ENCODE results near the gene SH3BP4.
"Not testable (repeated sequence)": the region's sequence is repeated elsewhere in the genome, so short reads cannot be mapped to it uniquely, and the experiment has no call there.

The SH3BP4 gene

DNA sequence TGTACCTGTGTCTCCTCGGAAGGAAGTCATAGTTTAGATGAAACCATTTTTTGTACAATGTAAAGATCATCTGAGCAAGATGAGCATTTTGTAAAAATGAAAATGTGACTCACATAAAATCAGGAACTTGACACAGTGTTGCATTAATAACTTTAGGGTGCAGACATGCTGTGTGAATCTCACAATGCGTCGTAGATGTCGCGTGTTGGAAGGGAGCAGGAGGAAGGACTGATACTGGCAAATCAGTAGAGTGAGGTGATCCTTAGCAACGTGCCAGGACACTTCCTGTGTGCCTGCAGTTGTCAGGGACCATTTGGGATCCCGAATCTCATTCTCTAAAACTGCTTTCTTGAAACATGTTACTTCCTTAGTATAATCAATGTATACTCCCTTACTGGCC lies 103.1 kb downstream of the SH3BP4 start:
- H3K27ac ChIP-seq (ENCODE audit: insufficient read depth, low read depth, low read length, poor library complexity, severe bottlenecking): no peak overlapping the region
- peaks cover 8% of the 10 kb centered on the region for H3K4me1 ChIP-seq (ENCODE audit: control insufficient read depth, insufficient read depth, low read length)

DNA sequence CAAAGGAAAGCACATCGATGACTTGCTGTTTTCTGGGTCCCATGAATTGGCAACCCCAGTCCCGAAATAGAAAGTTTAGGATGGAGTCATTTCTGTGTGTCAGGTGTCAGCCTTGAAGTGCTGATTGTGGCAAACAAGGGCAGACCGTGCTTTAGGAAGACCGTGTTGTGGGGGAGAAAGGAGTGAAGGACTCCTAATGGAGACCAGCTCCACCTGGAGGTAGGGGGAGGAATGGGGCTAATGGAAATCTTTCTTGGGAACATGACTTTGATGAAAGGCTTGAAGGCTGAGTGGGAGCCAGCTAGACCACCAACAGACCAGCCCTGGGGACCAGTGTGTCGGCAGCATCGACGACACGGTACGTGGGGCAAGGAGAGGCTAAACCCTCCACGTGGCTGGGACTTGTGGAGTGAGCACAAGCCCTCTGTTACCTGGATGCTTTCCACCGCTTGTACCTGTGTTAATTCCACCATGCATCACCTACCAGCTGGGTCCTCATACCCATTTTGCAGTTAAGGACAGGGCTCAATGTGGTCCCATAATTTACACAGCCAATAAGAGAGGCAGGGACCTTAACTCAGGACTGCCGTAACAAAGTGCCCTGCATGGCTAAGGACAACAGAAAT lies 104.2 kb downstream of the SH3BP4 start:
- 90% methylated on average over 12 of the region's 12 CpGs for WGBS, 2 experiments
- peaks cover 8% of the 10 kb centered on the region for H3K4me1 ChIP-seq (ENCODE audit: control insufficient read depth, insufficient read depth, low read length)
- H3K27ac ChIP-seq (ENCODE audit: insufficient read depth, low read depth, low read length, poor library complexity, severe bottlenecking): no peak overlapping the region

More for the DNA sequence above, 103.1 kb downstream of the SH3BP4 start:
- H3K27me3 ChIP-seq (ENCODE audit: control insufficient read depth, insufficient read depth, low read length, poor library complexity, severe bottlenecking): no peaks in the 10 kb centered on the region
- no peaks in the 10 kb centered on the region for H3K9me3 ChIP-seq (ENCODE audit: control insufficient read depth, low read length)
- H3K36me3 ChIP-seq (ENCODE audit: control insufficient read depth, insufficient read depth, low read length): peaks cover 23% of the 10 kb centered on the region
- no peak overlapping the region for H3K4me3 ChIP-seq (ENCODE audit: insufficient read depth, low read depth, low read length)
- 93 to 94% methylated on average over 7 of the region's 7 CpGs for WGBS, 2 experiments

DNA sequence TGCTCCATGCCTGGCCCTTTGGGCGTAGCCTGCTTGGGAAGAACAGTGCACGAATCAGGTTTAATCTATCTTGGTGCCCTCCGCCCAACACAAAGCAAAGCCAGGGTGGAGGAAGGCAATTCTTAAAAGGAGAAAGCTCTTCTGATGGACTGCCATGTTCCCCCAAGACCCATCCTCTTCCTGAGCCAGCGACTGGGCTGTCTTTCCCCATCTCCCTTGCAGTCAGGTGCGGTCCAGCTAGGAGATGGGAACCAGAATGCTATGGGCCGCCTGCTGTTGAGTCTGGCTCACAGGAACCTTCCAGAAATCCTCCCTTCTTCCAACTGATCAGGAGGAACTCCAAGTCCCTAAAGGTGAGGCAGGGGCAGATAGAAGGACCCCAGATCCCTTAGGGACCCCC lies 105.0 kb downstream of the SH3BP4 start:
- Histone ChIP-seq H3K36me3 (ENCODE audit: control insufficient read depth, insufficient read depth, low read length) (peaks cover 23% of the 10 kb centered on the region), H3K27ac (ENCODE audit: insufficient read depth, low read depth, low read length, poor library complexity, severe bottlenecking) (no peak overlapping the region), H3K4me3 (ENCODE audit: insufficient read depth, low read depth, low read length) (no peak overlapping the region), H3K27me3 (ENCODE audit: control insufficient read depth, insufficient read depth, low read length, poor library complexity, severe bottlenecking) (no peaks in the 10 kb centered on the region), H3K4me1 (ENCODE audit: control insufficient read depth, insufficient read depth, low read length) (peaks cover 8% of the 10 kb centered on the region), H3K9me3 (ENCODE audit: control insufficient read depth, low read length) (no peaks in the 10 kb centered on the region)
- 96 to 97% methylated on average over 6 of the region's 6 CpGs for WGBS, 2 experiments

More for the DNA sequence above, 104.2 kb downstream of the SH3BP4 start:
- Histone ChIP-seq H3K36me3 (ENCODE audit: control insufficient read depth, insufficient read depth, low read length) (peaks cover 23% of the 10 kb centered on the region), H3K27me3 (ENCODE audit: control insufficient read depth, insufficient read depth, low read length, poor library complexity, severe bottlenecking) (no peaks in the 10 kb centered on the region), H3K4me3 (ENCODE audit: insufficient read depth, low read depth, low read length) (no peak overlapping the region), H3K9me3 (ENCODE audit: control insufficient read depth, low read length) (no peaks in the 10 kb centered on the region)

DNA sequence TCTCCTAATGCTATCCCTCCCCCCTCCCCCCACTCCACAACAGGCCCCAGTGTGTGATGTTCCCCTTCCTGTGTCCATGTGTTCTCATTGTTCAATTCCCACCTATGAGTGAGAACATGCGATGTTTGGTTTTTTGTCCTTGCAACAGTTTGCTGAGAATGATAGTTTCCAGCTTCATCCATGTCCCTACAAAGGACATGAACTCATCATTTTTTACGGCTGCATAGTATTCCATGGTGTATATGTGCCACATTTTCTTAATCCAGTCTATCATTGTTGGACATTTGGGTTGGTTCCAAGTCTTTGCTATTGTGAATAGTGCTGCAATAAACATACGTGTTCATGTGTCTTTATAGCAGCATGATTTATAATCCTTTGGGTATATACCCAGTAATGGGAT lies 105.8 kb downstream of the SH3BP4 start:
- no CpG with 5 or more reads among the region's 3 CpGs for WGBS, 2 experiments
- not testable (repeated sequence) for H3K4me1 ChIP-seq (ENCODE audit: control insufficient read depth, insufficient read depth, low read length); H3K27me3 ChIP-seq (ENCODE audit: control insufficient read depth, insufficient read depth, low read length, poor library complexity, severe bottlenecking); H3K27ac ChIP-seq (ENCODE audit: insufficient read depth, low read depth, low read length, poor library complexity, severe bottlenecking); H3K9me3 ChIP-seq (ENCODE audit: control insufficient read depth, low read length); H3K4me3 ChIP-seq (ENCODE audit: insufficient read depth, low read depth, low read length)
- H3K36me3 ChIP-seq (ENCODE audit: control insufficient read depth, insufficient read depth, low read length): peaks cover 18% of the 10 kb centered on the region

DNA sequence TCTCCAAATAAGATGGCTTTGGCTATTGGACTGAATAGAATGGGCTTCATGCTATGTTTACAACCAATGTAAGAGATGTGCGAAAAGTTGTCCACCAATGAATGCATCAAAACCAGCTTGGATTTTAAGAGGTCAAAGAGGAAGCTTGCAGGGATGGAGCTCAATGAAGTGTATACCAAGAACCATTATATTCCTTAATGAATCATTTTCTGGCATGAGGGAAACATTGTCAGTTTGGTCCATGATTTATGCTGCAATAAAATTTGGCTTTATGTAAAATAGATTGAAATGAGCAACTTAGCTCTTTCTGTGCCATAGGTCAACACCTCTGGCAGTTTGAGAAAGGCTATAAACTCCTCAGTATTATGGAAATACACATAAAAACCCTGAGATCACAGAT lies 107.3 kb downstream of the SH3BP4 start:
- Histone ChIP-seq H3K36me3 (ENCODE audit: control insufficient read depth, insufficient read depth, low read length) (peaks cover 7% of the 10 kb centered on the region), H3K27me3 (ENCODE audit: control insufficient read depth, insufficient read depth, low read length, poor library complexity, severe bottlenecking) (no peaks in the 10 kb centered on the region), H3K9me3 (ENCODE audit: control insufficient read depth, low read length) (no peaks in the 10 kb centered on the region), H3K27ac (ENCODE audit: insufficient read depth, low read depth, low read length, poor library complexity, severe bottlenecking) (no peak overlapping the region), H3K4me3 (ENCODE audit: insufficient read depth, low read depth, low read length) (no peak overlapping the region), H3K4me1 (ENCODE audit: control insufficient read depth, insufficient read depth, low read length) (peaks cover 3% of the 10 kb centered on the region)
- 94 to 100% methylated on average over 1 of the region's 1 CpG for WGBS, 2 experiments

DNA sequence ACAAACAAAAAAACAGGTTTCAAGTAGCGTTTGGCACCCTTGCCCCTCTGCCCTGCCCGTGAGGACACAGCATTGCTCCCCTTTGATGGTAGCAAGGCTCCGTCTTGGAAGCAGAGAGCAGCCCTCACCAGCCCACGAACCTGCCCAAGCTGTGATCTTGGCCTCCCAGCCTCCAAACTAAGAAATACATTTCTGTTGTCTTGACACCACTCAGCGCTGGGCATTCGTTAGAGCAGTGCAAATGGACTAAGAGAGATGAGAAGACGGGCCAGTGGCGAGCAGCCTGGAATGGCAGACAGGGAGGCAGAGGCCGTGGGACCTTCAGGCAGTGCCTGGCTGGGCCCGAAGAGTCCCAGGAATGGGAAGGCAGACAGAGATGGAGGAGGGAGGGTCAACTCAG lies 109.8 kb downstream of the SH3BP4 start:
- Histone ChIP-seq H3K36me3 (ENCODE audit: control insufficient read depth, insufficient read depth, low read length) (no peaks in the 10 kb centered on the region), H3K27ac (ENCODE audit: insufficient read depth, low read depth, low read length, poor library complexity, severe bottlenecking) (no peak overlapping the region), H3K4me1 (ENCODE audit: control insufficient read depth, insufficient read depth, low read length) (peaks cover 14% of the 10 kb centered on the region), H3K4me3 (ENCODE audit: insufficient read depth, low read depth, low read length) (no peak overlapping the region), H3K27me3 (ENCODE audit: control insufficient read depth, insufficient read depth, low read length, poor library complexity, severe bottlenecking) (no peaks in the 10 kb centered on the region), H3K9me3 (ENCODE audit: control insufficient read depth, low read length) (no peaks in the 10 kb centered on the region)
- 93 to 95% methylated on average over 10 of the region's 10 CpGs for WGBS, 2 experiments

DNA sequence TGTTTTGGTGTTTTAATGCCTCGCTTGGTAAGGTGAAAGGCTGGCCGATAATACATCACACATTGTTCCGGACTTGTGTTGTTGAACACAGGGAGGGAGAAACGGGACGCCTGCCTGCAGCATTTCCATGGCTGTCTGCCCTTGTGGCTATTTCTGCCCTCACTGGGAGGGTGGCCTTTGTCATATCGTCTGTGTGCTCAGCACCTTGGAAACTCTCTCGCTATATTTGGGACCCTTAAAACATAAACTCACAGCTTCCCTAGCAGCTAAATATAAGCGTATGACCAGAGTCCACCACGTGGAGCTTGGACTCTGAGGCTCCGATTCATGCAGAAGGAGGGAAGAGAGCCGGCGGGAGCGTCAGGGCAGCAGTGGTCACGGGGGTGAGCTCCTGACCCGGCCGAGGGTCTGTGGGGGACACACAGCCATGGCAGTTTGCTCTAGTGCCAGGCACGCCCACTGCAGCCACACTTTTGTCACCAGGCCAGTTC lies 111.7 kb downstream of the SH3BP4 start:
- H3K4me1 ChIP-seq (ENCODE audit: control insufficient read depth, insufficient read depth, low read length): peaks cover 20% of the 10 kb centered on the region
- H3K27me3 ChIP-seq (ENCODE audit: control insufficient read depth, insufficient read depth, low read length, poor library complexity, severe bottlenecking): no peaks in the 10 kb centered on the region
- H3K27ac ChIP-seq (ENCODE audit: insufficient read depth, low read depth, low read length, poor library complexity, severe bottlenecking): no peak overlapping the region
- H3K36me3 ChIP-seq (ENCODE audit: control insufficient read depth, insufficient read depth, low read length): no peaks in the 10 kb centered on the region
- 85% methylated on average over 17 of the region's 17 CpGs for WGBS, 2 experiments
- no peak overlapping the region for H3K4me3 ChIP-seq (ENCODE audit: insufficient read depth, low read depth, low read length)
- no peaks in the 10 kb centered on the region for H3K9me3 ChIP-seq (ENCODE audit: control insufficient read depth, low read length)

DNA sequence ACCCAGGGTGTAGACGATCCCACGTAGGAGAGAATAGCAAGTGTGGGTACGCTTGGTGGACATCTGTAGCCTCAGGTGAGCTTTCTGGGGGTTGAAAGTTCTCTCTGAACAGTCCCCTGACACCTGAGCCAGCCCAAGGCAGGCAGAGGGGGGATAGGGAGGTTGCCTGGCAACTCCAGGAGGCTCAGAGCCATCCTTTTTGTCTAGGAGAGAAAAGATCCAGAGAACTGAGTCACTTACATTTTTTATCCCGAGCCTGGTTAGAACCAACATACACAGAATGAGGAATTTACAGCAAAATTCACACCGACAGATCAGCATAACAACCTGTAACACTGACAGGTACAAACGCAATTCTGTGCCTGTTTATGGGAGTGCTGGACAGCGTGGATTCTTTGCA lies 113.2 kb downstream of the SH3BP4 start:
- no peaks in the 10 kb centered on the region for H3K9me3 ChIP-seq (ENCODE audit: control insufficient read depth, low read length)
- peaks cover 23% of the 10 kb centered on the region for H3K4me1 ChIP-seq (ENCODE audit: control insufficient read depth, insufficient read depth, low read length)
- H3K36me3 ChIP-seq (ENCODE audit: control insufficient read depth, insufficient read depth, low read length): no peaks in the 10 kb centered on the region
- H3K4me3 ChIP-seq (ENCODE audit: insufficient read depth, low read depth, low read length): no peak overlapping the region
- WGBS, 2 experiments: 78 to 81% methylated on average over 6 to 7 of the region's 7 CpGs
- no peak overlapping the region for H3K27ac ChIP-seq (ENCODE audit: insufficient read depth, low read depth, low read length, poor library complexity, severe bottlenecking)
- H3K27me3 ChIP-seq (ENCODE audit: control insufficient read depth, insufficient read depth, low read length, poor library complexity, severe bottlenecking): no peaks in the 10 kb centered on the region

DNA sequence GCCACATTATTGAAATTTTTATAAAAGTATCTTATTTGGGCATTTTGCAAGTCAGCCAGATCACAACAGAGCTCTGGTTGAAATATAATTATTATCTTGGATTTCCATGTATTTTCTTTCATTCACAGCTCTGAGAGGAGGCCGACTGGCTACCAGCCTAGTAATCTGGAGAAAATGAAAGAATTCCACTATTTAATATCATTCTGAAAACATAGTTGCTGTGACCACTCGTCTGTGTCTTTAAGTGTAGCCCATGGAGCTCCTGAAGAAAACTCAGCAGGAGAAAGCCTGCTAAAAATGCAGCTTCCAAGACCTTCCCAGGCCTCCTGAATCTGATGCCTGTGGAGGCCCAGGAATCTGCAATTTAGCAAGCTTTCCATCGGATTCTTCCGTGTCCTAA lies 114.7 kb downstream of the SH3BP4 start:
- Histone ChIP-seq H3K4me1 (ENCODE audit: control insufficient read depth, insufficient read depth, low read length) (peaks cover 29% of the 10 kb centered on the region), H3K27ac (ENCODE audit: insufficient read depth, low read depth, low read length, poor library complexity, severe bottlenecking) (peak overlapping the region; percentile 37), H3K27me3 (ENCODE audit: control insufficient read depth, insufficient read depth, low read length, poor library complexity, severe bottlenecking) (no peaks in the 10 kb centered on the region), H3K36me3 (ENCODE audit: control insufficient read depth, insufficient read depth, low read length) (no peaks in the 10 kb centered on the region), H3K4me3 (ENCODE audit: insufficient read depth, low read depth, low read length) (no peak overlapping the region), H3K9me3 (ENCODE audit: control insufficient read depth, low read length) (no peaks in the 10 kb centered on the region)
- whole genome bisulfite sequencing, 2 experiments: 43 to 55% methylated on average over 4 of the region's 4 CpGs

DNA sequence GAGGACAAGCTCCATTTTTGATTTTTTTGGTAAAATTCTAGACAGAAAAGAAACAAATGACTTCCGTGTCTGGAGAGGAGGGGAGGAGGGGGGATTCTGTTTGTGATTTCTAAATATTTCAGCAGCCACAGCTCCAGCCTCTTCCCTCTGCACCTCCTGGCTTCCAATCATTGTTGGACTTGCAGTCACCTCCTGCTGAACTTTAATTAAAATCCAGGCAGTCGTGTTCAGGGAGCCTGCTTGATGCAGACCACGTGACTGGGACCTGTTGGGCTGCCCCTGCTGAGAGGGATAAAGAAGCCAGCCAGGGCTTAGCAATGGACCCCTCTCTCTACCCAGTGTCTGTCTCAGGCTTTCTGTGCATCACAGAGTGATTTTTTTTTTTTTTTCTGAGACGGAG lies 115.1 kb downstream of the SH3BP4 start:
- WGBS, 2 experiments: 1 to 2% methylated on average over 4 of the region's 4 CpGs
- Histone ChIP-seq H3K9me3 (ENCODE audit: control insufficient read depth, low read length) (no peaks in the 10 kb centered on the region), H3K27me3 (ENCODE audit: control insufficient read depth, insufficient read depth, low read length, poor library complexity, severe bottlenecking) (no peaks in the 10 kb centered on the region), H3K4me1 (ENCODE audit: control insufficient read depth, insufficient read depth, low read length) (peaks cover 29% of the 10 kb centered on the region), H3K36me3 (ENCODE audit: control insufficient read depth, insufficient read depth, low read length) (no peaks in the 10 kb centered on the region), H3K27ac (ENCODE audit: insufficient read depth, low read depth, low read length, poor library complexity, severe bottlenecking) (peak overlapping the region; percentile 37), H3K4me3 (ENCODE audit: insufficient read depth, low read depth, low read length) (no peak overlapping the region)

Measured in ectodermal cell (in vitro differentiated cells).